Smooth muscle cell (in vitro differentiated cells): ENCODE results near the gene TP73. TPM values are rescaled to one million over a fixed set of nuclear protein-coding genes. Genes with fewer than 3 reads are reported as not detected.

Source experiments
- DNase-seq: peaks from one replicate; lab custom pipeline; 2025; ENCODE audit not compliant: unreplicated experiment; lab: John Stamatoyannopoulos, UW
- H2AFZ ChIP-seq: fragments of 200-600 bp; sonication (generic); 2 replicates; pipeline ENCODE4 v1.6.0; 2016; ENCODE audit warnings: antibody characterized with exemption, low read depth, mild to moderate bottlenecking
- H3F3A ChIP-seq: fragments of 200-600 bp; sonication (generic); 2 replicates; pipeline ENCODE4 v1.6.0; 2017; ENCODE audit warnings: antibody characterized with exemption, low read depth
- H3K27ac ChIP-seq: fragments of 200-600 bp; sonication (generic); 2 replicates; pipeline ENCODE4 v1.5.1; 2016; ENCODE audit warnings: low read depth, mild to moderate bottlenecking
- H3K27me3 ChIP-seq: fragments of 200-600 bp; sonication (generic); 2 replicates; pipeline ENCODE4 v1.6.1; 2016; ENCODE audit warnings: low read depth, mild to moderate bottlenecking
- H3K36me3 ChIP-seq: fragments of 200-600 bp; sonication (generic); 2 replicates; pipeline ENCODE4 v1.5.1; 2016; ENCODE audit warnings: low read depth
- H3K4me1 ChIP-seq: fragments of 200-600 bp; sonication (generic); 2 replicates; pipeline ENCODE4 v1.5.1; 2016; ENCODE audit warnings: low read depth
- H3K4me2 ChIP-seq: fragments of 200-600 bp; sonication (generic); 2 replicates; pipeline ENCODE4 v1.6.0; 2016; ENCODE audit warnings: mild to moderate bottlenecking
- H3K4me3 ChIP-seq: fragments of 200-600 bp; sonication (generic); 2 replicates; pipeline ENCODE4 v1.5.1; 2016; ENCODE audit warnings: mild to moderate bottlenecking
- H3K79me2 ChIP-seq: fragments of 200-600 bp; sonication (generic); 2 replicates; pipeline ENCODE4 v1.6.0; 2016; ENCODE audit warnings: low read depth, mild to moderate bottlenecking
- H3K9ac ChIP-seq: fragments of 200-600 bp; sonication (generic); 2 replicates; pipeline ENCODE4 v1.6.0; 2016; ENCODE audit warnings: low read depth
- H3K9me3 ChIP-seq: fragments of 200-600 bp; sonication (generic); replicated peaks from 2 replicates; pipeline ENCODE4 v1.5.1; 2016; ENCODE audit warnings: low read depth
- H4K20me1 ChIP-seq: fragments of 200-600 bp; sonication (generic); 2 replicates; pipeline ENCODE4 v1.6.0; 2016; ENCODE audit warnings: low read depth
- WGBS: methylation state at CpG from one replicate; pipeline ENCODE4 v1.1.7; 2016; ENCODE audit warnings: low lambda C conversion rate; 5-methylcytosine and 5-hydroxymethylcytosine counted together
- polyA plus RNA-seq: library from polyadenylated mRNA; unstranded; fragments of >200 nt; fragmentation: Nextera tagmentation; extraction: Ambion mirVana; gene quantifications from 2 replicates; pipeline ENCODE4 v1.2.1, GENCODE V29; 2016
- total RNA-seq: library from RNA; depleted of rRNA; stranded (reverse); fragments of >200 nt; gene quantifications from 2 replicates; pipeline ENCODE4 v1.2.3, GENCODE V29; 2014
- TF ChIP-seq, protein P1 (sequence below): fragments of 200-600 bp; sonication (generic); IDR thresholded peaks from 2 replicates; pipeline ENCODE4 v1.5.1; 2017; ENCODE audit warnings: borderline replicate concordance, mild to moderate bottlenecking, antibody characterized with exemption; ENCODE audit not compliant: insufficient read depth, poor library complexity, severe bottlenecking

Gene TP73
- total and polyA plus RNA-seq, 2 experiments from 2014 or later, result 0.22 TPM; not detected in 1

DNA sequence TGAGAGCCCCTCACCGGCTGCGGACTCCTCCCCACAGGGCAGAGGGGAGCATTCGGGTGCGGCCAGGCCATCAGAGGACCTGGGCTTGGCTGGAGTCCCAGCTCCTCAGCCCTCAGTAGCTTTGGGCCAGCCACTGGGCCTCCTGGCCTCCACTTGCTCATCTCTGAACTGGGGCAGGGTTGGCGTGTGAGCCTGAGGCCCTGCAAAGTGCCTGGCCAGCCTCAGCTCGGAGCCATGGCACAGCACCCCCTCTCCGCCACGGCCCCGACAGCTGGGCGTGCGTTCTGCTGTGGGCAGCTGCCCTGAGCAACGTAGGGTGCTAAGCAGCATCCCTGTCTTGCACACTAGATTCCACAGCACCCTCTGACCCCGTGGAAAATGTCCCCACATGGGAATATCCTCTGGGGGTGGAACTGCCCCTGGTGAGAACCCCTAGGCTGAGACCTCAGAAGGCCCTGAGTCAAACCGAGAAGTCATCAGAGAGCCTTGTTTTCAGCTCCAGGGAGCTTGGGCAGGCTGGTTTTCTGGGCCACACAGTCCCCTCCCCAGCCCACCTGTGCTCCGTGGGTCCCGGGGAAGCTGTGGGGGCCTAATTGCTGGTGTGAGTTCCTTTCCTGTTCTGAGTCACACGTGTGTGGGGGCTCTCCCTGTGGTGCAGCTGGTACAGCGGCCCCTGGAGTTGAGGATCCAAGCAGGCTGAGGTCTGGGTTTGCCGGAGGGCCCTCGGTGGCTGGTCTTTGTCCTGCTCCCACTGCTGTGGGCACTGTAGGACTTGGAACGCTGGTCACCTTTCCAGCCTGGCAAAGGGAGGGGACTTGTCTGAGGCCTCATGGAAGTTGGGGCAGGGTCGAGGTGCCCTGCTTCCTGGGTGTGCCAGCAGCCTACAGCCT lies 24.5 kb downstream of the TP73 start:
- Histone ChIP-seq H2AFZ (no peak overlapping the region), H3F3A (no peaks in the 10 kb centered on the region), H3K9me3 (no peaks in the 10 kb centered on the region), H3K4me2 (no peak overlapping the region), H4K20me1 (no peaks in the 10 kb centered on the region), H3K79me2 (no peaks in the 10 kb centered on the region), H3K27ac (no peak overlapping the region), H3K27me3 (no peaks in the 10 kb centered on the region), H3K4me1 (no peaks in the 10 kb centered on the region), H3K9ac (no peak overlapping the region), H3K4me3 (no peak overlapping the region), H3K36me3 (no peaks in the 10 kb centered on the region)
- TF ChIP-seq, protein P1, sequence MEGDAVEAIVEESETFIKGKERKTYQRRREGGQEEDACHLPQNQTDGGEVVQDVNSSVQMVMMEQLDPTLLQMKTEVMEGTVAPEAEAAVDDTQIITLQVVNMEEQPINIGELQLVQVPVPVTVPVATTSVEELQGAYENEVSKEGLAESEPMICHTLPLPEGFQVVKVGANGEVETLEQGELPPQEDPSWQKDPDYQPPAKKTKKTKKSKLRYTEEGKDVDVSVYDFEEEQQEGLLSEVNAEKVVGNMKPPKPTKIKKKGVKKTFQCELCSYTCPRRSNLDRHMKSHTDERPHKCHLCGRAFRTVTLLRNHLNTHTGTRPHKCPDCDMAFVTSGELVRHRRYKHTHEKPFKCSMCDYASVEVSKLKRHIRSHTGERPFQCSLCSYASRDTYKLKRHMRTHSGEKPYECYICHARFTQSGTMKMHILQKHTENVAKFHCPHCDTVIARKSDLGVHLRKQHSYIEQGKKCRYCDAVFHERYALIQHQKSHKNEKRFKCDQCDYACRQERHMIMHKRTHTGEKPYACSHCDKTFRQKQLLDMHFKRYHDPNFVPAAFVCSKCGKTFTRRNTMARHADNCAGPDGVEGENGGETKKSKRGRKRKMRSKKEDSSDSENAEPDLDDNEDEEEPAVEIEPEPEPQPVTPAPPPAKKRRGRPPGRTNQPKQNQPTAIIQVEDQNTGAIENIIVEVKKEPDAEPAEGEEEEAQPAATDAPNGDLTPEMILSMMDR, result no peak
- DNase-seq, result no peak
- WGBS, result 88% methylated on average over 20 of the region's 22 CpGs

DNA sequence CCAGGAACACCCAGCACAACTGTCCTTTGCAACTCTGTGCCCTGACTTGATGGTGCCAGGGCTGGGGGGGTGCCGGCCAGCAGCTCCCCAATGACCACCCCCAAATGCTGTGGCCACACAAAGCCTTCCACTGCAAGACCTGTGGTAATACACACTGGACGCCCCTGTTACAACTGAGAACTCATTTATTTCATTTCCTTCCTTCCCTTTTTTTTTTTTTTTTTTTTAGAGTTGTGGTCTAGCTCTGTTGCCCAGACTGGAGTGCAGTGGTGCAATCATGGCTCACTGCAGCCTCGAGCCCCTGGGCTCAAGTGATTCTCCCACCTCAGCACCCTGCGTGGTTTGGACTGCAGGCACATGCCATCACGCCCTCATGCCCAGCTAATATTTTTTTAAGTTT lies 25.2 kb downstream of the TP73 start:
- no peak overlapping the region for H3K4me2 ChIP-seq
- H3F3A ChIP-seq, result no peaks in the 10 kb centered on the region
- no peaks in the 10 kb centered on the region for H3K27me3 ChIP-seq
- no peak overlapping the region for H3K9ac ChIP-seq
- H3K79me2 ChIP-seq, result no peaks in the 10 kb centered on the region
- H3K36me3 ChIP-seq, result no peaks in the 10 kb centered on the region
- TF ChIP-seq, protein P1, result no peak
- H3K9me3 ChIP-seq, result no peaks in the 10 kb centered on the region
- no peak for DNase-seq
- no peak overlapping the region for H3K4me3 ChIP-seq
- H3K27ac ChIP-seq, result no peak overlapping the region
- H4K20me1 ChIP-seq, result no peaks in the 10 kb centered on the region
- H2AFZ ChIP-seq, result no peak overlapping the region
- H3K4me1 ChIP-seq, result no peaks in the 10 kb centered on the region
- WGBS, result 86% methylated on average over 5 of the region's 5 CpGs

DNA sequence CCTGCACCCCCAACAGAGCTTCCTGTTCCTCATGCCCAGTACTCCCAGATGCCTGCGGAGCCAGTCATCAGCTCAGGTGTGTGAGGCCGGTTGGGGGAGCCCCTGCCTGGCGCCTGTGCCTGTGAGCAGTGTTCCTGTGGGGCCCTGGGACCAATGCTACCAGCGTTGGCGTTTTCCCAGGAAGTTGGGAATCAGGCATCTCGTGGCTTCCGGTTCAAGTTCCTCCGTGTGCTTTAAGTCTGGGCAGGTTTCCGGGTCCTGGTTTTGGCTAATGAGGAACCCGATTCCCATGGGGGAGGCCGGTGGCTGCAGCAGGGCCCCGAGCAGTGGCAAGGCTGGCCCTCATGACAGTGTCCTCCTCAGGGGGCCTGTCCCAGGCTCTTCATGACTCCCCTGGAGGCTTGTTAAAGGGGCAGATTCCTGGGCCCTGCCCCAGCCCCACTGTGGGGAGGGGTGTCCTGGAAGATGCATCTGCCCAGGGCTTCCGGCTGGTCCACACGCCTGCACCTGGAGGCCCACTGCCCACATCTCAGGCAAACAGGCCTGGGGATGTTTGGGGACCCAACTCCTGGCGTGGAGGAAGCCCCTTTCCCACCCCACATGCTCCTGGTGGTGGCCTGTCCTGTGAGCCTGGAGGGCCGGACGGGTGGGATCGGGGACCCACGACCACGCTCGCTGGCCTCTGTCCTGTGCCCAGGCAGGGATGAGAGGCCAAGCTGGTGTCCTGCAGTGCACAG lies 26.2 kb downstream of the TP73 start:
- H2AFZ ChIP-seq, result no peak overlapping the region
- DNase-seq, result no peak
- no peaks in the 10 kb centered on the region for H4K20me1 ChIP-seq

More for the DNA sequence above, 26.2 kb downstream of the TP73 start:
- H3K27me3 ChIP-seq, result no peaks in the 10 kb centered on the region
- no peak overlapping the region for H3K4me3 ChIP-seq
- no peaks in the 10 kb centered on the region for H3K4me1 ChIP-seq
- H3K9ac ChIP-seq, result no peak overlapping the region
- no peaks in the 10 kb centered on the region for H3K36me3 ChIP-seq
- no peak overlapping the region for H3K27ac ChIP-seq
- no peaks in the 10 kb centered on the region for H3F3A ChIP-seq
- TF ChIP-seq, protein P1, result no peak
- H3K9me3 ChIP-seq, result no peaks in the 10 kb centered on the region
- H3K4me2 ChIP-seq, result no peak overlapping the region
- WGBS, result 78% methylated on average over 21 of the region's 21 CpGs
- H3K79me2 ChIP-seq, result no peaks in the 10 kb centered on the region
